PC-9 (cell line): Measurements from ENCODE around the gene SNAP47. TPM values are rescaled to one million over a fixed set of nuclear protein-coding genes. Genes with fewer than 3 reads are reported as not detected.

Experiments used
- BruUV-seq: library from RNA; stranded (reverse); fragments of 400-500 nt; replicated peaks from 2 replicates; lab custom pipeline; 2021; lab: Mats Ljungman, UMichigan
- CTCF ChIA-PET: fragments of 300-600 bp; sonication (Branson Sonifier 250); formaldehyde crosslinking; loops from one replicate; lab custom pipeline; 2022; ENCODE audit warnings: antibody characterized with exemption; lab: Charles Lee
- POLR2A ChIA-PET: fragments of 300-600 bp; sonication (Branson Sonifier 250); formaldehyde crosslinking; loops from one replicate; lab custom pipeline; 2022; ENCODE audit warnings: antibody characterized with exemption; ENCODE audit not compliant: unreplicated experiment; lab: Charles Lee
- DNase-seq, 2 experiments: peaks; one replicate each; pipeline versions ENCODE4 v3.0.0 to v3.0.0-alpha.2; 2015 to 2022; ENCODE audit warnings: mixed read lengths in 1 of 2
- H2AFZ ChIP-seq: fragments of 200-600 bp; sonication (generic); 2 replicates; pipeline ENCODE4 v1.8.1; 2017; ENCODE audit warnings: antibody characterized with exemption
- H3F3A ChIP-seq: fragments of 200-600 bp; sonication (generic); 2 replicates; pipeline ENCODE4 v1.8.1; 2017; ENCODE audit warnings: antibody characterized with exemption, mild to moderate bottlenecking, low read depth; ENCODE audit not compliant: insufficient read depth
- H3K27ac ChIP-seq: fragments of 200-600 bp; sonication (generic); 2 replicates; pipeline ENCODE4 v1.6.1; 2016; ENCODE audit warnings: mixed run types
- H3K27me3 ChIP-seq: fragments of 200-600 bp; sonication (generic); 2 replicates; pipeline ENCODE4 v1.6.1; 2016; ENCODE audit warnings: low read depth, mixed run types; ENCODE audit not compliant: insufficient read depth
- H3K36me3 ChIP-seq: fragments of 200-600 bp; sonication (generic); 2 replicates; pipeline ENCODE4 v1.6.1; 2016; ENCODE audit warnings: low read depth, mixed run types
- H3K4me1 ChIP-seq: fragments of 200-600 bp; sonication (generic); replicated peaks from 2 replicates; pipeline ENCODE4 v1.6.1; 2016; ENCODE audit warnings: mixed run types; ENCODE audit not compliant: insufficient read depth
- H3K4me2 ChIP-seq: fragments of 200-600 bp; sonication (generic); 2 replicates; pipeline ENCODE4 v1.6.1; 2017; ENCODE audit warnings: mixed run types
- H3K4me3 ChIP-seq: fragments of 200-600 bp; sonication (generic); 2 replicates; pipeline ENCODE4 v1.6.1; 2016; ENCODE audit warnings: mixed run types
- H3K79me2 ChIP-seq: fragments of 200-600 bp; sonication (generic); 2 replicates; pipeline ENCODE4 v1.6.1; 2017; ENCODE audit warnings: low read depth, mixed run types
- H3K9me2 ChIP-seq: fragments of 200-600 bp; sonication (generic); 2 replicates; pipeline ENCODE4 v1.8.1; 2017; ENCODE audit warnings: mild to moderate bottlenecking; ENCODE audit not compliant: insufficient read depth
- H3K9me3 ChIP-seq: fragments of 200-600 bp; sonication (generic); 2 replicates; pipeline ENCODE4 v1.8.1; 2016; ENCODE audit warnings: low read depth; ENCODE audit not compliant: insufficient read depth
- H4K20me1 ChIP-seq: fragments of 200-600 bp; sonication (generic); 2 replicates; pipeline ENCODE4 v1.8.1; 2017; ENCODE audit not compliant: insufficient read depth
- EZH2 ChIP-seq: fragments of 200-600 bp; sonication (generic); IDR thresholded peaks from 2 replicates; pipeline ENCODE4 v1.8.0; 2017; ENCODE audit warnings: antibody characterized with exemption, low read depth
- intact Hi-C: fragments of 100-400 bp; cut with micrococcal nuclease; formaldehyde crosslinking; loops from one replicate; pipeline ENCODE4 v1.10.0; 2022; ENCODE audit not compliant: unreplicated experiment
- total RNA-seq: library from RNA; stranded (reverse); gene quantifications from 2 replicates; pipeline ENCODE4 v1.2.3, GENCODE V29; 2021
- TF ChIP-seq, protein P1 (sequence below): fragments of 200-600 bp; sonication (generic); conservative IDR thresholded peaks from 2 replicates; pipeline ENCODE4 v1.6.1; 2017; ENCODE audit warnings: mixed run types, antibody characterized with exemption, mild to moderate bottlenecking, moderate library complexity

The SNAP47 gene
- total RNA-seq, 1 experiment from 2014 or later: 70.2 TPM

DNA sequence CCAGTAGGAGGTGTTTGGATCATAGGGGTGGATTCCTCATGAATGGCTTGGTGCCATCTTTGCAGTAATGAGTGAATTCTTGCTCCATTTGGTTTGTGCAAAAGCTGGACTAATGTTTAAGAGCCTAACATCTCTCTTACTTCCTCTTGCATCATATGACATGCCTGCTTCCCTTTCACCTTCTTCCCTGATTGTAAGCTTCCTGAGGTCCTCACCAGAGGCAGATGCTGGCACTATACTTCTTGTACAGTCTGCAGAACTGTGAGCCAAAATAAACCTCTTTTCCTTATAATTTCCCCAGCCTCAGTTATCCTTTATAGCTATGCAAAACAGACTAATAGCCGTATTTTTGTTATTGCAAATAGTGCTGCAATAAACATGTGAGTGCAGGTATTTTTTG, 88.3 kb downstream of the SNAP47 start:
- peaks cover 3% of the 10 kb centered on the region; the same call in 1 of the 2 replicates for H3K9me2 ChIP-seq
- H2AFZ ChIP-seq: no peak overlapping the region
- no peak for DNase-seq
- H3K36me3 ChIP-seq: no peaks in the 10 kb centered on the region
- H3K79me2 ChIP-seq: no peaks in the 10 kb centered on the region
- no peak overlapping the region for H3K27ac ChIP-seq
- POLR2A ChIA-PET: no interaction called here
- no peaks in the 10 kb centered on the region; the same call in 1 of the 2 replicates for H3K9me3 ChIP-seq
- no peak overlapping the region for H3K4me3 ChIP-seq
- H3K4me1 ChIP-seq: no peaks in the 10 kb centered on the region
- intact Hi-C loops: loop anchor here (5.0 kb wide), 1 partner anchor 39 kb away; no protein-coding TSS in a partner anchor
- BruUV-seq: no TSS peak
- TF ChIP-seq EZH2: no peak
- TF ChIP-seq, protein P1, sequence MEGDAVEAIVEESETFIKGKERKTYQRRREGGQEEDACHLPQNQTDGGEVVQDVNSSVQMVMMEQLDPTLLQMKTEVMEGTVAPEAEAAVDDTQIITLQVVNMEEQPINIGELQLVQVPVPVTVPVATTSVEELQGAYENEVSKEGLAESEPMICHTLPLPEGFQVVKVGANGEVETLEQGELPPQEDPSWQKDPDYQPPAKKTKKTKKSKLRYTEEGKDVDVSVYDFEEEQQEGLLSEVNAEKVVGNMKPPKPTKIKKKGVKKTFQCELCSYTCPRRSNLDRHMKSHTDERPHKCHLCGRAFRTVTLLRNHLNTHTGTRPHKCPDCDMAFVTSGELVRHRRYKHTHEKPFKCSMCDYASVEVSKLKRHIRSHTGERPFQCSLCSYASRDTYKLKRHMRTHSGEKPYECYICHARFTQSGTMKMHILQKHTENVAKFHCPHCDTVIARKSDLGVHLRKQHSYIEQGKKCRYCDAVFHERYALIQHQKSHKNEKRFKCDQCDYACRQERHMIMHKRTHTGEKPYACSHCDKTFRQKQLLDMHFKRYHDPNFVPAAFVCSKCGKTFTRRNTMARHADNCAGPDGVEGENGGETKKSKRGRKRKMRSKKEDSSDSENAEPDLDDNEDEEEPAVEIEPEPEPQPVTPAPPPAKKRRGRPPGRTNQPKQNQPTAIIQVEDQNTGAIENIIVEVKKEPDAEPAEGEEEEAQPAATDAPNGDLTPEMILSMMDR: no peak
- H3F3A ChIP-seq: no peaks in the 10 kb centered on the region
- no peaks in the 10 kb centered on the region for H4K20me1 ChIP-seq
- H3K4me2 ChIP-seq: no peak overlapping the region
- CTCF ChIA-PET: no interaction called here
- no peaks in the 10 kb centered on the region; the same call in 1 of the 2 replicates for H3K27me3 ChIP-seq

GRCh38 chr1:227824204-227824603, 89.0 kb downstream of the SNAP47 start:
- DNase-seq: no peak
- Histone ChIP-seq H4K20me1 (no peaks in the 10 kb centered on the region), H3K4me3 (no peak overlapping the region), H3K9me3 (no peaks in the 10 kb centered on the region; the same call in 1 of the 2 replicates), H3K9me2 (no peaks in the 10 kb centered on the region), H3F3A (no peaks in the 10 kb centered on the region), H3K36me3 (no peaks in the 10 kb centered on the region), H2AFZ (no peak overlapping the region), H3K4me1 (no peaks in the 10 kb centered on the region), H3K4me2 (no peak overlapping the region), H3K27me3 (no peaks in the 10 kb centered on the region; the same call in 1 of the 2 replicates), H3K79me2 (no peaks in the 10 kb centered on the region), H3K27ac (no peak overlapping the region)
- no peak for TF ChIP-seq EZH2
- TF ChIP-seq, protein P1: no peak
- BruUV-seq: no TSS peak
- intact Hi-C loops: loop anchor here (5.0 kb wide), 1 partner anchor 38 kb away; no protein-coding TSS in a partner anchor
- CTCF ChIA-PET: interaction anchor here (0.6 kb wide), 1 partner anchor 9 kb away, joined by 5 read pairs; the partner anchor contains the start of gene PRSS38
- POLR2A ChIA-PET: no interaction called here

- no peak for DNase-seq
- no peaks in the 10 kb centered on the region for H3K9me2 ChIP-seq
- no peaks in the 10 kb centered on the region; the same call in 1 of the 2 replicates for H3K27me3 ChIP-seq
- no peaks in the 10 kb centered on the region for H3F3A ChIP-seq
- intact Hi-C loops: no loop called here
- no peaks in the 10 kb centered on the region for H3K9me3 ChIP-seq
- no peak overlapping the region for H2AFZ ChIP-seq
- no peaks in the 10 kb centered on the region for H3K79me2 ChIP-seq
- no peak overlapping the region for H3K27ac ChIP-seq
- POLR2A ChIA-PET: no interaction called here
- CTCF ChIA-PET: no interaction called here
- H3K4me1 ChIP-seq: no peaks in the 10 kb centered on the region
- no TSS peak for BruUV-seq
- H3K4me2 ChIP-seq: no peak overlapping the region
- no peaks in the 10 kb centered on the region for H3K36me3 ChIP-seq
- TF ChIP-seq, protein P1: no peak
- no peak for TF ChIP-seq EZH2
- no peaks in the 10 kb centered on the region for H4K20me1 ChIP-seq
- H3K4me3 ChIP-seq: no peak overlapping the region
These were observed 93.6 kb downstream of the SNAP47 start for GRCh38 chr1:227828786-227829185.

Other genes with a start within 250 kb of the SNAP47 start
- gene ZNF678, start 171.9 kb upstream of the SNAP47 start, total RNA-seq: 4.1 and 6.1 TPM in 2 replicates
- gene JMJD4, start 133 bp upstream of the SNAP47 start, total RNA-seq: 15.1 and 20.9 TPM in 2 replicates
- gene PRSS38, start 80.2 kb downstream of the SNAP47 start, total RNA-seq: not detected in 2 replicates
- 42.2 and 42.4 TPM in 2 replicates for gene WNT9A, start 212.5 kb downstream of the SNAP47 start, total RNA-seq